Mesothelial cell of epicardium (in vitro differentiated cells): ENCODE results near the gene TTC28. TPM values are rescaled to one million over a fixed set of nuclear protein-coding genes. Genes with fewer than 3 reads are reported as not detected.

Experiments
- DNase-seq, 2 experiments: peaks; one replicate each; pipeline ENCODE4 v3.0.0; 2021; ENCODE audit warnings: low spot score in 2 of 2; ENCODE audit not compliant: unreplicated experiment in 2 of 2
- H3K27ac Mint-ChIP-seq: 2 replicates; pipeline ENCODE4 v1.8.0; 2021; ENCODE audit warnings: mixed read lengths
- H3K27me3 Mint-ChIP-seq: 2 replicates; pipeline ENCODE4 v1.8.0; 2021; ENCODE audit warnings: low read depth, mixed read lengths
- H3K36me3 Mint-ChIP-seq: 2 replicates; pipeline ENCODE4 v1.8.0; 2021; ENCODE audit warnings: mixed read lengths
- H3K4me1 Mint-ChIP-seq: 2 replicates; pipeline ENCODE4 v1.8.0; 2021; ENCODE audit warnings: mixed read lengths
- H3K4me3 Mint-ChIP-seq: 2 replicates; pipeline ENCODE4 v1.8.0; 2021; ENCODE audit warnings: mild to moderate bottlenecking, moderate library complexity, mixed read lengths
- H3K9me3 Mint-ChIP-seq: 2 replicates; pipeline ENCODE4 v1.8.0; 2021; ENCODE audit warnings: mixed read lengths
- total RNA-seq: library from RNA; stranded (reverse); gene quantifications from 3 replicates; pipeline ENCODE4 v1.2.1, GENCODE V29; 2021
- TF ChIP-seq, protein P1 (sequence below): fragments of 200-600 bp; sonication (generic); IDR thresholded peaks from one replicate; pipeline ENCODE4 v1.5.0; 2021; ENCODE audit warnings: antibody characterized with exemption; ENCODE audit not compliant: unreplicated experiment

The TTC28 gene
- total RNA-seq, 1 donor from 2014 or later, result 95.9 TPM

DNA sequence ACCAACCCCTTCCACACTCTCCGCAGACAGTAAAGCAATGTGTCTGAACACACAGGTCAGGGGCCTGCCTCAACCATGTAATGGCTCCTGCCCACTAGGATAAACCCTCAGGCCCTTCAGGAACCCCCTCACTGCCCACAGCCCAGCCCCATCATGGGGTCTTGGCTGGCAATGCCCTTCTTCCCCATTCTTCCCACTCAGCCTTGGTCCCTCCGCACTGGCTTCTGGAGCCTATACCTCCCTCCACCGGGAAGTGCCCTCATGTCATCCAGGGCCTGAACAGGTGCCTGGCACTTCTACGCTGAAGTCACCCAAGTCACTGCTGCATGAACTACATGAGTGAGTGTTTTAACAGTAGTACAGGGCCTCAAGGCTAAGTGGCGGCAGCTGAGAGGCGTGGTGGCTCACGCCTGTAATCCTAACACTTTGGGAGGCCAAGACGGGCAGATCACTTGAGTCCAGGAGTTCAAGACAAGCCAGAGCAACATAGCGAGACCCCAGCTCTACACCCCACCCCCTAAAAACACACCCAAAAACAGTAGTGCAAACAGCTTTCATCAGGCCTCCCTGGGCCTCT is 685.8 kb downstream of the TTC28 start:
- Mint-ChIP-seq H3K27ac (no peak overlapping the region), H3K4me3 (no peak overlapping the region), H3K27me3 (no peaks in the 10 kb centered on the region)

DNA sequence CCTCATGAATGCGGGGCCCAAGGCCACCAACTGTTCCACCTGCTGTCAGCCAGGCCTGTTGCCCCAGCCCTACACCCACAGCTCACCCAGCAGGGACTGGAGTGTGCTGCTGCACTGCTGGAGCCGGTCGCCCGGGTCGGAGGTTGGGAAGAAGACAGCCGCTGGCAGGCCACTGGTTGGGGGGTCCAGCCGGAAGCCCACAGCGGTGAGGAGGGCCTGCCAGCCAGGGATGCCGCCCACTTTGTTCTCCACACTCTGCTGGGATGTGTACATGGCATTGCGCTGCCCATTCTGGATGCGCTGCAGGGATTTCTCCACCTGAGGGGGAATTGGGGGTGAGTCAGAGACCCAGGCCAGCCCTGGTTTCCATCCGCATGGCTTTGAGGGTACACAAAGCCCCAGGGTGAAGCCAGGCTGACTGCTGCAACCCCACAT is 686.4 kb downstream of the TTC28 start:
- TF ChIP-seq, protein P1, sequence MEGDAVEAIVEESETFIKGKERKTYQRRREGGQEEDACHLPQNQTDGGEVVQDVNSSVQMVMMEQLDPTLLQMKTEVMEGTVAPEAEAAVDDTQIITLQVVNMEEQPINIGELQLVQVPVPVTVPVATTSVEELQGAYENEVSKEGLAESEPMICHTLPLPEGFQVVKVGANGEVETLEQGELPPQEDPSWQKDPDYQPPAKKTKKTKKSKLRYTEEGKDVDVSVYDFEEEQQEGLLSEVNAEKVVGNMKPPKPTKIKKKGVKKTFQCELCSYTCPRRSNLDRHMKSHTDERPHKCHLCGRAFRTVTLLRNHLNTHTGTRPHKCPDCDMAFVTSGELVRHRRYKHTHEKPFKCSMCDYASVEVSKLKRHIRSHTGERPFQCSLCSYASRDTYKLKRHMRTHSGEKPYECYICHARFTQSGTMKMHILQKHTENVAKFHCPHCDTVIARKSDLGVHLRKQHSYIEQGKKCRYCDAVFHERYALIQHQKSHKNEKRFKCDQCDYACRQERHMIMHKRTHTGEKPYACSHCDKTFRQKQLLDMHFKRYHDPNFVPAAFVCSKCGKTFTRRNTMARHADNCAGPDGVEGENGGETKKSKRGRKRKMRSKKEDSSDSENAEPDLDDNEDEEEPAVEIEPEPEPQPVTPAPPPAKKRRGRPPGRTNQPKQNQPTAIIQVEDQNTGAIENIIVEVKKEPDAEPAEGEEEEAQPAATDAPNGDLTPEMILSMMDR, result no peak
- DNase-seq, result no peak
- Mint-ChIP-seq H3K4me1 (peaks cover 2% of the 10 kb centered on the region), H3K4me3 (no peak overlapping the region), H3K27me3 (no peaks in the 10 kb centered on the region), H3K9me3 (no peaks in the 10 kb centered on the region), H3K27ac (no peak overlapping the region), H3K36me3 (peaks cover 23% of the 10 kb centered on the region)

More for the DNA sequence above, 685.8 kb downstream of the TTC28 start:
- TF ChIP-seq, protein P1, result no peak
- Mint-ChIP-seq H3K9me3 (no peaks in the 10 kb centered on the region), H3K36me3 (peaks cover 24% of the 10 kb centered on the region), H3K4me1 (peaks cover 2% of the 10 kb centered on the region)
- DNase-seq, result peak in 1 of 2 experiments; percentile 17

DNA sequence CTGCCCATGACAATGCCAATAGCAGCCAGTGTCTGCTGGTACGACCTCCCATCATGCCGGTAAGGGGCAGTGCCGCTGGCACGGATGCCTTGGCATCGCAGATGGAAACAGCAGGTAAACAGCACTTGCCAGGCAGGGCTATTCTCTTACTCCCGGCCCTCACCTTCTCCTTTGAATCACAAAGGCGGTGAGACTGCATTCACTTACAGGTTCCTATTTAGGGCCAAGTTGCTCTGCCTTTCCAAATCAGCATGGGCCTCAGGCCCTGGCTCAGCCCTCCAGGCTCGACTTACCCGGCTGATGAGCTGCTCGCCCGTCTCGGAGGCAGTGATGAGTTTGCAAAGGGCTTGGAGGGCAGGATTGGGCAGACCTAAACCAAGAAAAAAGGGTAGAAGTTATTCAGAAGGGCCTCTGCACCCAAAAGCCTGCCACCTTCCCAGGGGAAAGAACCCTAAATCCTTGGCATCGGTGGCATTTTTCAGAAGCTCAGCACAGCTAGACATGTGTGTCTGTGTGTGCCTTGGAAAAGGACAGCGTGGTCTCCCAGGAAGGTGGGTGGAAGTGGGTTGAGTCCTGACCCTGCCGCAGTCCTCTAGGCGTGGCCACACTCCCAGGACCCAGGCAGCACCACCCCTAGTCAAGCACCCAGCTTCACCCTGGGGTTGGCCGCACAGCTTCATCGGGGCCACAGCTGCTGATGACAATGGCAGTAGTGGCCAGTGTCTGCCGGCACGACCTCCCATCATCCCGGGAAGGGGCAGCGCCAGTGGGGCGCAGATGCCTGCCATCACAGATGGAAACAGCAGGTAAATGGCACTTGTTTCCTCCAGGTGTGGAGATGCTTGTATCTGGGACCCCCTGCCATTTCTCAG is 687.1 kb downstream of the TTC28 start:
- peaks cover 3% of the 10 kb centered on the region for H3K4me1 Mint-ChIP-seq
- TF ChIP-seq, protein P1, result no peak
- H3K27me3 Mint-ChIP-seq, result no peaks in the 10 kb centered on the region
- H3K36me3 Mint-ChIP-seq, result peaks cover 18% of the 10 kb centered on the region
- no peak for DNase-seq
- no peak overlapping the region for H3K27ac Mint-ChIP-seq
- H3K9me3 Mint-ChIP-seq, result no peaks in the 10 kb centered on the region
- H3K4me3 Mint-ChIP-seq, result no peak overlapping the region

DNA sequence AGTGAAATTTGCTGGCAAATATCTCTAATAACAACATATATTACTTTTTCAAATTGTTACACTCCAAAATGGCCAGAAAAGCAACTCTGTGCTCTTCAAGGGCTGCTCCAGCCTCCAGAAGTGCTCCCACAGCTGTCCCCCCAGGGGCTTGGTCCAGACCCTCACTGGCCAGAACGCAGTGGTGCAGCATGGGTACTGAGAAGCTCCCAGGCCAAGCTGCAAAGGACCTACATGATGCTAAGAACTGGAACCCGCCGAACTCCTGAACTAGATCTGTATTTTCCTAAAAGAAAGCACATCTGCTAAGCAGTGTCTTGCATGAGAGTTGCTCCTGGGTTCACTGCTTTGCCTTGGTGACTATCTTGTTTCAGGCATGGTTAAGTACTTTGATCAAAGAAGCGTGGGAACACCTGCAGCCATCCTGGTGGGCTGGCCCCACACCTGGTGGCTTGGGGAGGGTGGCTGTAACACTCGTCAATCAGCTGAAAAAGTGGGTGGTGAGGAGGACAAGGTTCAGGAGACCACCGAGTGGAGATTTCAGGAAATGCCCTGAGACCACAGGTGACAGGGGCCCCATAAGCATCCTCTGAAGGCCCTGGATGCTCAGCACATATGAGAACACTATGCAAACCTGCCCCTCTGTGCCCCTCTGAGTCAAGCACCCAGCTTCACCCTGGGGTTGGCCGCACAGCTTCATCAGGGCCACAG is 687.9 kb downstream of the TTC28 start:
- Mint-ChIP-seq H3K27me3 (no peaks in the 10 kb centered on the region), H3K4me3 (no peak overlapping the region), H3K36me3 (peaks cover 21% of the 10 kb centered on the region), H3K9me3 (no peaks in the 10 kb centered on the region), H3K4me1 (peaks cover 4% of the 10 kb centered on the region), H3K27ac (no peak overlapping the region)
- DNase-seq, result no peak
- TF ChIP-seq, protein P1, result no peak

DNA sequence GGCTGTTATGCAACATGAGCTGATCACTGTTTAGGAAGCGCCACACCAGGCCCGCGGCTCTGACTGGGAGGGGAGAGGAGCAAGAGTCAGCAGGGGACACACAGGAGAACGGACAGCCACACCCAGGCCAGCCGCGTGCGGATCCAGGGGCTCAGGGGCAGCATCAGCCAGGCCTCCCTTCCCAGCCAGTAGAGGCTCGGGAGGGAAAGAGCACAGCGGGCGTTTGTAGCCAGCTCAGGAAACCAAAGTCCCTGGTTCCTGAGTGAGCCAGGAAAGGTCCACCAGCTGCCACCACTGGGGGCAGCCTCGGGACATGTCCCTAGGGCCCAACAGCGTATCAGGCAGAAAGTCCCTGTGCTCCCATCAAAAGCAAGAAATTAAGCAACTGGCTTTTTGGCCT is 688.8 kb downstream of the TTC28 start:
- TF ChIP-seq, protein P1, result peak; percentile 14
- H3K27me3 Mint-ChIP-seq, result no peaks in the 10 kb centered on the region
- peaks cover 29% of the 10 kb centered on the region for H3K36me3 Mint-ChIP-seq
- H3K4me1 Mint-ChIP-seq, result peaks cover 4% of the 10 kb centered on the region
- H3K27ac Mint-ChIP-seq, result no peak overlapping the region
- H3K9me3 Mint-ChIP-seq, result no peaks in the 10 kb centered on the region
- DNase-seq, result no peak
- no peak overlapping the region for H3K4me3 Mint-ChIP-seq
